ENCODE data around the gene CDKL5.

DNA sequence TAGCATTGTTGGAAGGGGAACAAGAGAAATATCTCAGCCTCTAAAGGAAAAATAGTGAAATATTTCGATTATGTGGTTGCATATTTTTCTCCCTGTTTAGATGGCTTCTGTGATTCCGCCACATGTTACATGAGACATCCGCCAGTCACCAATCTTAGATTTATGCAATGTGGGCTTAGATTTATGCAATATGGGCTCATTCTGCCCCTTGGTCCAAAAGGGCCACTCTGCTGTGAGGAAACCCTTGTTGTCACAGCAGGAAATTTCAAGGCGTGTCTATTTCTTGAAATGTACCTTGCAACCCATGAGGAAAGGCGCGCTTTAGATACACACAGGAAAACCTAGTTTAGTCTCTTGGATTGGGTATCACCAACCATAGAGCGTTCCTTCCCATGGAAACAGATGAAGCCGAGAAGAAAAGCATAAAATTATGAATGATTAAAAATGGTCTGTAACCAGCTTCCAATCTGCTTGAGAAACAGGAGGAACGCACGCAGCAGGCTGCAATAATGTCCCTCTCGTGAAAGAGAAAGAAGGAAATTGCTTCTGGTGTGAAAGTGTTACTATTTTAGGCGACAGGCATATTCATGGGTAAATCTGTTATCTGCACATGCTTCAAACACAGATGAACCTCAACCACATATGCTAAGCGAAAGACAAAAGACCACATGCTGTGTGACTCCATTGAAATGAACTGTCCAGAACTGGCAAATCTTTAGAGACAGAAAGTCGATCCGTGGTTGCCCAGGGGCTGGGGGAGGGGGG, 242.8 kb downstream of the CDKL5 start:
- TF ChIP-seq, protein P1, sequence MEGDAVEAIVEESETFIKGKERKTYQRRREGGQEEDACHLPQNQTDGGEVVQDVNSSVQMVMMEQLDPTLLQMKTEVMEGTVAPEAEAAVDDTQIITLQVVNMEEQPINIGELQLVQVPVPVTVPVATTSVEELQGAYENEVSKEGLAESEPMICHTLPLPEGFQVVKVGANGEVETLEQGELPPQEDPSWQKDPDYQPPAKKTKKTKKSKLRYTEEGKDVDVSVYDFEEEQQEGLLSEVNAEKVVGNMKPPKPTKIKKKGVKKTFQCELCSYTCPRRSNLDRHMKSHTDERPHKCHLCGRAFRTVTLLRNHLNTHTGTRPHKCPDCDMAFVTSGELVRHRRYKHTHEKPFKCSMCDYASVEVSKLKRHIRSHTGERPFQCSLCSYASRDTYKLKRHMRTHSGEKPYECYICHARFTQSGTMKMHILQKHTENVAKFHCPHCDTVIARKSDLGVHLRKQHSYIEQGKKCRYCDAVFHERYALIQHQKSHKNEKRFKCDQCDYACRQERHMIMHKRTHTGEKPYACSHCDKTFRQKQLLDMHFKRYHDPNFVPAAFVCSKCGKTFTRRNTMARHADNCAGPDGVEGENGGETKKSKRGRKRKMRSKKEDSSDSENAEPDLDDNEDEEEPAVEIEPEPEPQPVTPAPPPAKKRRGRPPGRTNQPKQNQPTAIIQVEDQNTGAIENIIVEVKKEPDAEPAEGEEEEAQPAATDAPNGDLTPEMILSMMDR (IDR thresholded peaks at IDR 0.05; ENCODE audit: borderline replicate concordance, extremely low read depth, low read length, poor library complexity, severe bottlenecking), result no peak
- no peak for TF ChIP-seq EZH2 (IDR thresholded peaks at IDR 0.05; ENCODE audit: borderline replicate concordance, low read depth, low read length, severe bottlenecking)
